ENCODE data around the gene UAP1.

The UAP1 gene

DNA sequence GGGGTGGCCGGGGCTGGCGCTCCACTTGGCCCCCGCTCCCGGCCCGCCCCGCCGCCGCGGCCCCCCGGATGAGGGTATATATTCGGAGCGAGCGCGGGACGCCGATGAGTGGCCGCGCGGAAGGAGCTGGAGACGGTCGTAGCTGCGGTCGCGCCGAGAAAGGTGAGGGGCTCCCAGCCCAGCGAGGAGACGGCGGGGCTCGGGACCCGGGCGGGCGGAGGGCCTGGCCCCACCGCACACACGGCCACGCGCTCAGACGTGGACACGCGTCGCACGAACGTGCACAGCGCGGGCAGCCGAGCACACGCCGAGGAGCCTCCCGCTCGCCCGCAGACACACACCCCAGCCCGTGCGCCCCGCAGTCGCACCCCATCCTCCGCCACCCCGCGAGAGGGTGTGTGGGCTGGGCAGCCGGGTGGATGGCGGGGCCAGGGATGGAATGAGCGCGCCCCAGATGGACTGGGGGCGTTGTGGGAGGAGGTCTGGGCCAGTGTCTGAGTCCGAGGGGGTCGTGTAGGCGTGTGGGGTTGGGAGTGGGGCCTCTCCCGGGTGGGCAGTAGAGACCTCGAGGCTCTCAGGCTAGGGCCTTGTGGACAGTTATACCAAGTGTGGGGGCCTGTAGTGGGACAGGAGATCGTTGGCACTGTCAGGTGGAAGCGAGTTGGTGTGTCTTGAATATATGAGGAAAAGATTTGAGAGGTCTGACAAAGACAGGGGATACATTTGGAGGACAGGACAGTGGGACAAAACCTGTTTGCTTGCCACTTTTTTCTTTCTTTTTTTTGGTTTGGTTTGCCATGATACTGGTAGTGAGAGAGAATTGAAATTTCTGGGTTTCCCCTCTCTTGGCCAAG is at the start of gene UAP1:
TSS of gene UAP1 (plus strand) at position 107 of the 854 bp plus-strand sequence. CDS start 4,347 bp downstream, outside the sequence.
- peak in 1 of 2 donors; percentile 7 for DNase-seq (ENCODE audit: low read depth in 2 of 2)

DNA sequence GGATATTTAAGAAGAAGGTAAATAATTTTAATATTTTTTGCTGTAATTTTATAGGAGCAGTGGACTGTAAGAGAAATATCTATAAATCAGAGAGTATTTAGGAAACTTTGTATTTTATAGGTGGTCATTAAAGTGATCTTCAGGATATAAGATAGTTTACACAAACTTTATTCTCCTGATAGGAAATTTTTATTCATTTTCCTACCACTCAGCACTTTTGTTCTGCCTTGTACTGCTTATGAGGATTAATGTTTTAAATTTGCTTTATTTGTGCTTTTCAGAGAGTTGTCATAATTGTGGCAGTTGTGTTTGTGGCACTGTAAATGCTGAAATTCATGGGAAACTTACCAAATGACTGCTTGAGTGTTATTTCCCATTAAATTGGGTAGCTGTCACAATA is 34.2 kb upstream of the UAP1 start:
- DNase-seq (ENCODE audit: low read depth in 2 of 2) = no peak

DNA sequence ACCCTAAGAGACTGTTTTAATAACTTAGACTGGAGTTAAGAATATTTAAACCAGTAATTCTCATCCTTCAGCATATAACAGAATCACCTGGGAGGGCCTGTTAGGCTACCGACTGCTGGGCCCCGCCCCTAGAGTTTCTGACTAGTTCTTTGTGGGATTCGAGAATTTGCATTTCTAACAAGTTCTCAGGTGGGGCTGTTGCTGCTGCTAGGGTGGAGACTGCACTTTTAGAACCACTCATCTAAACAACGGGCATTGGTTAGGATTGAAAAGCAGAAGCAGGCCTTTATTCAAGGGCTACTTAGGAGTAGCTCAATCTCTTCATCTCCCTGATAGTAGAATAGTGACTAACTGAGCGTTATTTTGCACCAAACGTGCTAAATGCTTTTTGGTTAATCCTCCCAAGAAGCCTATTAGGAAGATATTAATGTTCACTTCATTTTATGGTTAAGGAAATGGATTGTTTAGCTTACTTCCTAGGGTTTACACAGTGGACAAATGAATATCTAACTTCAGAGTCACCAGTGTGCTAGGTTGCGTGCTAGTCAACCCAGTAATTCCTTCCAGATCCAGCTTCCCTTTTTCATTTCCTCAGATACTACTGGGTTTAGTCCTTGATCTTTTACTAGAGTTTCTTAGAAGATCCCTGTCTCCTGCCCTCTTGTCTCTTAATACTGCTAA is 31.1 kb upstream of the UAP1 start:
- no peak for DNase-seq (ENCODE audit: low read depth in 2 of 2)

DNA sequence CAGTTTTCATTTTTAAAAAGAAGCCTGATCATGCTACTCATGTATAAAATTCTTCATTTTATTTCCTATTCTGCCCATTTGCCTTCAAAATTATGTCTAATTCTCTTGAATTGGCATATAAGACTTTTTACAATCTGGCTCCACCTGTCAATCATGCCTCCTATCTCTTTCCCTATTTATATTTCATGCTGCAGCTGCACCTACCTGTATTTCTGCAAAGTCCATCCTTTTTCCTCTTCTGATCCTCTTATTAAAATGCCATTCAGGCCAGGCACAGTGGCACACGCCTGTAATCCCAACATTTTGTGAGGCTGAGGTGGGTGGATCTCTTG is 30.6 kb upstream of the UAP1 start:
- no peak for DNase-seq (ENCODE audit: low read depth in 2 of 2)

DNA sequence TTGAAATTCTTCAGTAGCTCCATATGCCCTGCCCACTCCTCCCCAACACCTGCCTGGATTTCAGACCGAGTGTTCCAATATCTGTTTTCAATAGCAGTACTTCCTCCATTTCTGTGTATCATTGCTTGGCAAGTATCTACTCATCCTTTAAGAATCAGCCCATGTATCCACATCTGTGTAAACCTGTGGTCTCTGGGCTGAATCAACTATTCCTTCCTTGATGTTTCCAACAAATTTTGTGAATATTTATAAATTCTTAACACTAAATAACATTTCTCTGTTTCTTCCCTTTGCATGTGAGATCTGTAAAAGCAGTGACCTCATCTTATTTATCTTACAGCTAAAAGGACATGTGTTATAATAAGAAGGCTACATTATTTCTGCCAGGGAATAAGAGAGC is 26.0 kb upstream of the UAP1 start:
- no peak for DNase-seq (ENCODE audit: low read depth in 2 of 2)

DNA sequence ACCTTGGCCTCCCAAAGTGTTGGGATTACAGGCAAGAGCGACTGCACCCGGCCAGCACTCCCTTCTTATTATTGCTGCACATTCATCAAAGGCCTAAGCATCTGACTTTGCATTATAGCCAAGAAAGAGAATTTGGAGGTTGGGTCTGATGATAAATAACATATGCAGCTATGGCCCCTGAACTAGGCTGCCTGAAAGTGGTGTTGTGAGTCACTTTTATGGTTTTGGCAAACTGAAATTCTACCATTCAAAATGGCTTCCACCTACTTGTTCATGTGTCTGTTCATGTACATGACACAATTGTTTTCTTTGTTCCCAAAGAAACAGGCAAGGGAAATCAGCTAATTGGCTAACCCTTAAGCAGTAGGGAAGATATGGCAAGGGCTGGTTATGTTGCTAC is 25.0 kb upstream of the UAP1 start:
- DNase-seq (ENCODE audit: low read depth in 2 of 2) = no peak

DNA sequence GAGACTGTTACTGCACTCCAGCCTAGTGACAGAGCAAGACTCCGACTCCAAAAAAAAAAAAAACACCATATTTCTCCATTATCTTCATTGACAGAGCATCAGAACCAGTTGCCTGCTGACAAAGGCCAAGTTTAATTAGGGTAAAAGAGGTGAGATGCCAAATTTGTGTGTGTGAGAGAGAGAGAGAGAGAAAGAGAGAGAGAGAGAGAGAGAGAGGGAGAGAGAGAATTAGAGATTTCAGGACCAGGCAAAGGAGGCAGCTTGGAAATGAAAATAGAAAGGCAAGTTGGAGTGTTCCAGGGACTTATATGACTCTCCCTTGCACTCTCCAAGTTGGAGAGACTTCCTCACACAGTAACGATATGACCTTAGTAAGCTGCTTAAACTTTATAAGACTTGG is 24.3 kb upstream of the UAP1 start:
- DNase-seq (ENCODE audit: low read depth in 2 of 2) = no peak

DNA sequence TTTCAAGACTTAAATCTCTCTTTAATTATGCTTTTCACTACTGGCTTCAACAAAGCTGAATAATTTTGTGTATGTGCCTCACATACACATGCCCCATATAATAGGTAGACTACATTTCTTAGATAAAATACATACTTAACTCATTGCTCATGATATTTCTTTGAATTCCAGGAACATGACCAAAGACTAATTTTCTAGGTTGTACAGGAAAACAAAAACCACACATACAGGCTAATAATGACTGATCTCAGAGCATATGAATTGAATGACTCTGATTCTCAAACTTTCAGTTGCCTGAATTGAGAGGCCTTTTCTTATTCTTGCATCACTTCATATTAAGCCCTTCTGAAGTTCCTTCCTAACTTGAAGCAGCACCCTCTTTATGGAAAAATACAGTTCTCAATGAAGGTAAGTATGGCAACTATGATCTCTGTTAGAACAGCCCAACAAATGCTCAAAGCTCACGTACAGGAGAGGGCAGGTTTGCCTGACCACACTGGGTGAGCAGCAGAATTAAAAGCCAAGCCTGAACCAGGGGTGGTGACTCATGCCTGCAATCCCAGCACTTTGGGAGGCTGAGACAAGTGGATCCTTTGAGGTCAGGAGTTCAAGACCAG is 22.6 kb upstream of the UAP1 start:
- DNase-seq (ENCODE audit: low read depth in 2 of 2) = no peak

DNA sequence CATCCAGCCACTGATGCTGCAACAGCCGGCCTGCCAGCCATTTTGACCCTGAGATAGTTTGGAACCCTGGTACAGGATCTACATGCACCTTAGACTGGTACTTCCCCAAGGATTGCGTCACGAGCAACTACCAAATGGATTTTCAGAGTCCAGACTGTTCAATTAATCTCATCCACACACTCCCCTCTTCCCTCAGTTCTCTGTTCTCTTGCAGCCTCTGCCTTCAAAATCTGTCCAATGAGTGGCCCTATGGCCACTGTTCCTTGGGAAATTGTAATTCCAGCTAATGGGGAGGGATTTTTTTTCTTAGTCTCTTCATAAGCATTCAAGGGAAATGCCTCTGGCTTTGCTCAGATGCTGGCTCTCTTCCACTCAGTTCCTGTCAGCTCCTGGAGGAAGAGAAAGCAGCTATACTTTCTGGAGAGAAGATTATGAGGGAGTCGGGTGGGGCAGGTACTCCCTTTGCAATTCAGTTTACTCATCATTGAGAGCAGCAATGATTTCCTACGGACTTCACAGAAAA is 19.8 kb upstream of the UAP1 start:
- no peak for DNase-seq (ENCODE audit: low read depth in 2 of 2)

DNA sequence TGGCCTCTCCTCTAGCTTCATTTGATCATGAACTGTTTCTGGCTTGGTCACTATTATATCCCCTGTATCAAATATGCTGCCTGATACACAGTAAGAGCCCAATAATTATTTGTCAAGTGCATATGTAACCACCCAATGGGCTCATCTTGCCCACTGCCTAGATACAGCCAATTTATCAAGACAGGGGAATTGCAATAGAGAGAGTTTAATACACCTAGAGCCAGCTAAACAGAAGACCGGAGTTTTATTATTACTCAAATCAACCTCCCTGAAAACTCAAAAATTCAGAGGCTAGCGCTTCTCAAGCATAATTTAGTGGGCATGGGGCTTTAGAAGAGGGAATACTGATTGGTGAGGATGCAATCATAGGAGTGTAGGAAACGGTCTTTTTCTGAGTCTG is 18.3 kb upstream of the UAP1 start:
- DNase-seq (ENCODE audit: low read depth in 2 of 2) = no peak

DNA sequence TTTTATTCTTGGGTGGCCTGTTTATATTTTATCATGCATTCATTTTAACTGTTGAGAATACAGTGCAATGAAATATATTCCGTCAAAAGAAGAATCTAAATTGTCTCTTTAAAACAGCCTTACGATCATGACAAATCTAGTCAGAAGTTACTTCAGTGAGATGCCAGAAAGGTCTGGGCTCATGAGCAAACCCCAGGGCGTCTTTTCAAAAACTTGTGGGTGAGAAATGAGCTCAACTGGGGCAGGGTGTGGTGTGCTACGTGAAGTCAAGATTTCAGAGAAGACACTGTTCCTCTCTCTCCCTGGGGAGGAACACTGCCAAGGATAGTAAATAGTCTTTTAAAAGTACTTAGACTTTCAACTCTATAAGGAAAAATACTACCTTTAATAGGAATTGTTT is 13.4 kb upstream of the UAP1 start:
- no peak for DNase-seq (ENCODE audit: low read depth in 2 of 2)

DNA sequence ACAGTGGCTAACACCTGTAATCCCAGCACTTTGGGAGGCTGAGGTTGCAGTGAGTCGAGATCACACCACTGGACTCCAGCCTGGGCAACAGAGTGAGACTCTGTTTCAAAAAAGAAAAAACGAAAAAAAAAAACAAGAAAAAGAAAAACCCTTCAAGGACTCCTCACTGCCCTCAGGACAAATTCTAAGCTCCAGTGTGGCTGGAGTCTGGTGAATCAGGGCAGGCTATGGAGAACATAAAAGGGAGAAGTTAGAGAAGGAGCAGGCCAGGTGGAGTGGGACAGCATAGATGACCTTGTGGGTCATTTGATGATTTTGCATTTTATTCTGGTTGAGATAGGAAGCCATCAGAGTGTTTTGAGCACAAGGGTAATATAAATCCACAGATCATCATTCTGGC is 12.5 kb upstream of the UAP1 start:
- no peak for DNase-seq (ENCODE audit: low read depth in 2 of 2)

DNA sequence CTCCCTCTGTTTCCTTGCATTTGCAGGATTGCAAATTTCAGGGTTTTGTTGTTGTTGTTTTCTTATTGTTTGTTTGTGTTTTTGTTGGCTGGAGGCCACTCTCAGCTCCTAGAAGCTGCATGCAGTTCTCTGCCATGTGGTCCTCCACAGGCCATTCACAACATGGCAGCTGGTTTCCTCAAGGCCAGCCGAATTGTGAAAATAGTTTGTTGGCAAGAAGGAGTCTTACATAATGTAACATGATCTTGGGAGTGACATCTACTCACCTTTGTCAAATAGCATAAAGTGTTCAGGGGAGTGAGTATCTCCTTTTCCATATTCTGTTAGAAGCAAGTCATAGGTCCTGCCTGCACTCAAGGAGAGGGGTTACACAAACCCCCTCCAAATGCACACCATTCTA is 10.6 kb upstream of the UAP1 start:
- DNase-seq (ENCODE audit: low read depth in 2 of 2) = no peak

DNA sequence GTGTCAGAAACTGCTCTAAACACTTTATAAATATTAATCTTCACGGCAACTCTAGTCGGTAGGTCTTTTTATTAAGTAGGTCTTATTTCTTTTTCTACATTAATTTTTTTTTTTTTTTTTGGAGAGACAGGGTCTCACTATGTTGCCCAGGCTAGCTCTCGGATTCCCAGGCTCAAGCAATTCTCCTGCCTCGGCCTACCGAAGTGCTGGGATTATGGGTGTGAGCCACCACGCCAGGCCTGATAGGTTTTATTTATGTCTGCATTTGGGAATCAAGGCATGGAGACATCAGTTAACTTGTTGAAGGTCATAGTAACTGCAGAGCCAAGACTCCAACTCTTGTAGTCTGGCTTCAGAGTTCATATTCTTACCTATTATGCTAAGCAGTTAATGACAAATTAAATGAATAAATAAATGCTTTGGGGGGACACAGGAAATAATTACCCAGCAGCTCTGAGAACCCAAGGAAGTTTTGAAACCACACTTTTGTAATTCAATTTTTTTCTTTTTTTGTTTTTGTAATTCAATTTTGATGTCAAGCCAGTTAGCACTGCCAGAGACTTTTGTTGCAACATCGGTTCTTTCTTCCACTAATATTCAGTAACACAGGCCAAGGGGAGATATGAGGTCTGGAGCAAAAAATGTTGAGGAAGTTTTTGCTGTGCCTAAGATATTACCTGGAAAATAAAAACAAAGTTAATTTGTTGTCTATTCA is 9.4 kb upstream of the UAP1 start:
- no peak for DNase-seq (ENCODE audit: low read depth in 2 of 2)

DNA sequence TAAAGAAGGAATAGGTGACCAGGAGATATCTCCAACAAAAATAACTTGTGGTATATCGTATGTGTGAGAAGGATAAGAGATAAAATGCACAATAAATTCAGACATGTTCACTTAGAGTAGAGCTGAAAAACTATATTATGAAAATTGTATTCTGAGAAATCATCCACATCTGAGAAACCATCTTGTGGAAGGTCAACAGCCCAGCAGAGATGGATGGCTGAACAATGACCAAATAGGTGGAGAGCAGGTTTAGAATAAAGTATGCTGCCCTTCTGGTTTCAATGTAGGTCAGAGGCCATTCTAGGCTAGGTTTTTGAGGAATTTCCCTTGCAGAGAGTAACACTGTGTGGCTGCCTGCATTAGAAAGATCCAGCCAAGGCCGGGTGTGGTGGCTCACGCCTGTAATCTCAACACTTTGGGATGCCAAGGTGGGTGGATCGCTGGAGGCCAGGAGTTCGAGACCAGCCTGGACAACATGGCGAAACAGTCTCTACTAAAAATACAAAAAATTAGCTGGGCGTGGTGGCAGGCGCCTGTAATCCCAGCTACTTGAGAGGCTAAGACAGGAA is 8.8 kb upstream of the UAP1 start:
- DNase-seq (ENCODE audit: low read depth in 2 of 2) = no peak

DNA sequence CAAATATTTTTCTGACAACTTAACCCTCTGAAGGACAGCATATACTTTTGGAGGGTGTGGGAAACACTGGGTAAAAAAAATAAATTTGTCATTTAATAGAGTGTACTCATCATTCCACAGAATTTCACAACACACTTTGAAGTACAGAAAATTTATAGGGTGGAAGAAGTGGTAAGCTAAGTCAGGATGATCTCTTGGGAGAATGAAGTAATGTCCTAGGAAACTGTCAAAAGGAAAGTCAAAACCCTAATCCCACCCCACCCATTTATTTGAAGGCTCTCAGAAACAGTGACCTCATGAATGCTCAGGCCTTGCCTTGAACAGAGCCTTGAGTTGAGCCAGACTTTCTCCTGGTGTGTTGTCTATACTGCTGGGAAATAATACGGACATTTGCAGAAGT is 7.3 kb upstream of the UAP1 start:
- DNase-seq (ENCODE audit: low read depth in 2 of 2) = no peak

DNA sequence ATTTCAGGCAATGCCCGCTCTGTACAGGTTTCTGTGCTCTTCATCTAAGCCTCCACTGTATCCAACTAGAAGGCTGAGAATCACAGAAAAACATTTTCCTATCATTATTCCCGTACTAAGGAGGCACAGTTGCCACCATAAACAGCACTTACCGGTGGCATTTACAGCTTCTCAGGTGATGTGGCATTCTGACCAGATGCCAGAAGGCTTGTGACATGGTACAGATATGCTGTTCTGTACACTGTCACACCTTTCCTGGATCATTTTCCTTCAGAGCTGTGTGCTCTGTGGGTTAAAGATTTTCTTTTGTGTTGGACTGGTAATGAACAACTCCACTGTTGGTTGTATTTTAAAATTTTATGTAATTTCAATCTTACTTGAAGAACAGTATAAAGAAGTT is 4.0 kb upstream of the UAP1 start:
- no peak for DNase-seq (ENCODE audit: low read depth in 2 of 2)

DNA sequence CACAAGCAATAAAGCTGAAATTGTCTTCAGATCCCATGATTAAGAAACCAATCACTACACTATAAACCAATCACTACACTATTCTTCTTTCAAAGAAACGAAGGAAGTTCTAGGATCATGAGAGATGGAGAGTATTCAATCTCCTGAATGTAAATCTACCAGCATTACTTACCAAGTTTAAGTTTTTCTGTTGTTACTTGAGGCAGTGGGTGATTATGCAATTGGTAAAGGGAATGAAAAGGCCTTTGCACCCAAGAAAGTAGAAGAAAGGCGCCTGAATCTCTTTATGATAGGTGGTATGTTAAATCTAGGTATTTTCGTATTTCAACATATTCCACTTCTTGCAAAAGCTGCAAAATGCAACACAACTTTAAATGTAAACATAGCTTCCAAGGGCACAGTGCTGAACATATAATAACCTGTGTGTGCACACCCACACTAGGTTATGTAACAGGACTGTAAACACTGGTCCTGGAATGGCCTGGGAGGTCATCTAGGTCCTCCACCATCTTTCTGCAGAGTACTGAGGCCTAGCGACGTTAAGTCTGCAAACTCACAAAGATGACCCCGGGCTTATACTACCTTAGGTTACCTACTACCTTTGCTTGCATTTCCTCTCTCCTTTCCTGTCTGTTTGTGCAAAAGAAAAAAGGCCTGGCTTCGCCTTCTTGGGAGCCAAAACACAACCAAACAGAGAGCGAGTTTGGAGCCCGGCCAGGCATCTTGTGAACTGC is 1.1 kb upstream of the UAP1 start:
- no peak for DNase-seq (ENCODE audit: low read depth in 2 of 2)

DNA sequence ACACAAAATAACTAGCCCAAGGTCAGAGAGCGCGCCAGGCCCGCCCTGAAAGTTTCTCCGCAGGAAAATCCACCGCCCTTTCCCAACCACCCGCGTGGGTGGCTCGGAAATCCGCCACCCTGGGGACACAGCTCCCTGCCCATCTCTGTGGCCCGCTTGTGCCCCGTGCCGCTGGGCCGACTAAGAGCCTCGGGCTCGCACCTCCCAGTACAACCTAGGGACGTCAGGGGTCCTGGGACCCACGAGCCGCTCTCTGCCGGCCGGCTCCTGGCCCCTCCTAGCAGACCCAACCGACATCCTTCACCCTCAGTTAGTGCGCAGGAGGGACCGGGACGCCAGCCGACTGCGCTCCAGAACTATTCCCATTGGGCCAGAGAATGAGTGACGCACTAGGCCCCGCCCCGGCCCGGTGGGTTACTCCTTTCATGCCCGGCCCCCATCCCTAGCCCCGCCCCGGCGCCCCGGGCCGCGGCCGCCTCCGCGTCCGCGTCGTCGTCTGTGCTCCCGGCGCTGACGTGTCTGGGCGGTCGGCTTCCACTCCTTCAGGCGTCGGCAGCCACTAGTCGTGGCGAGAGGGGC is 396 bp upstream of the UAP1 start:
- DNase-seq (ENCODE audit: low read depth in 2 of 2) = peak; percentile 95 to 97

DNA sequence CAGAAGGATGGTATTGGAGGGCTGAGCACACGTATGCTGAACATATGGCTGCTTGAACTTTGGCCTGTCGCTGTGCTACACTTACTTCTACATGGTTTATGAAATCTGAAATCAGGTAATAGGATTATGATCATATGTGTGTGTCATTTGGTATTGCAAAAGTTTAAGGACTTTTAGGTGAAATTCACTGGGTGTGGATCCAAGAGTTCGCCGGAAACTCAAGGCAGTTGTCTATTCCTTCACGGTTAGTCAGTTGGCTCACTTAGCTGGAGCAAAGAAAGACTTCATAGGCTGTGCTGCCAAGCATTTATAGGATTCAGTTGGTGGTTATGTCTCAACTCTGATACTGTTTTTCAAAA is 927 bp downstream of the UAP1 start:
- DNase-seq (ENCODE audit: low read depth in 2 of 2) = no peak

DNA sequence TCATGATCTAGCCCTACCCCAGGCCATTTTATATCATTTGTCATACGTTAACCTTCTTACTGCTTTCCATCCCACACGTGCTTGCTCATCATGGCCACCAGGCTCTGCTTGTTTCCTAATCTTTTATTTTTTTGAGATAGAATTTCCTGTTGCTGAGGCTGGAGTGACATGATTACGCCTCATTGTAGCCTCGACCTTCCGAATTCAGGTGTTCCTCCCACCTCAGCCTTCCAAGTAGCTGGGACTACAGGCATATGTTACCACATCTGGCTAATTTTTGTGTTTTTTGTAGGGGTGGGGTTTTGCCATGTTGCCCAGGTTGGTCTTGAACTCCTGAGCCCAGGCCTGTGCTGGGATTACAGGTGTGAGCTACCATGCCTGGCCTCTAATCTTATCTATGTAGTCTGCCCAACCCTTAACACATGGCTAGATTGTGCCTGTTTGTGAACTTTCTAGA is 3.3 kb downstream of the UAP1 start:
- DNase-seq (ENCODE audit: low read depth in 2 of 2) = no peak
